ENCODE results near the gene SMIM44.
"Not testable (repeated sequence)": the region's sequence is repeated elsewhere in the genome, so short reads cannot be mapped to it uniquely, and the experiment has no call there.

GRCh38 chr19:3452942-3453214, 30.4 kb downstream of the SMIM44 start:
- TF ChIP-seq CTCF (IDR thresholded peaks at IDR 0.05; ENCODE audit: low read length); EZH2 (optimal IDR thresholded peaks at IDR 0.05; ENCODE audit: low read depth, low read length): not testable (repeated sequence)
